Upper lobe of left lung (tissue), 4 donors: ENCODE measurements around the gene NCKIPSD.

Source experiments
- CTCF ChIP-seq, 6 experiments: fragments of 450-650 bp in 4 of 6; fragments of 200-600 bp in 2 of 6; sonication (generic) in 2 of 6; IDR thresholded peaks; one replicate each; pipeline ENCODE4 v1.5.1; 2016 to 2019; ENCODE audit warnings: antibody characterized with exemption in 6 of 6
- EP300 ChIP-seq, 4 donors: sonication (generic); formaldehyde crosslinking; IDR thresholded peaks; one replicate each; pipeline ENCODE4 v1.5.1; 2017; ENCODE audit warnings: antibody characterized with exemption in 4 of 4, control low read depth in 2 of 4
- POLR2A ChIP-seq, 4 donors: fragments of 450-650 bp; IDR thresholded peaks; one replicate each; pipeline ENCODE4 v1.5.1; 2016 to 2017; ENCODE audit warnings: antibody characterized with exemption in 4 of 4, mild to moderate bottlenecking in 2 of 4

DNA sequence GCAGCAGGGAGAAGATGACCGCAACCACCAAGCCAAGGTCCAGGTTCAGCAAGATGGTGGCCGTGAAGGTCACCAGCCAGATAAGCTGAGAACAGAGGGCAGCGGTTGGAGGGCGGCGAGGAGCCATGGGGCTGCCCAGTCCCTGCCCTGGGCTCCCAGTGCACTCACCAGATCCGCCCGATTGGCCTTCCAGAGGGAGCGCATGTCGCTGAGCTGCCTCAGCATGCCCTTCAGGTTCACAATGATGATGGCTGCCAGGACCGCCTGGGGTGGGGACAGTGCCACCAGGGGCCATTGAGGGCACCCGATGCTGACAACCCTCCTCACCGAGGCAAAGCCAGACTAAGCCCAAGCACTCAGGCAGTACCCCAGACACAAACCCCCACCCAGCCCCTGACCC, 55.8 kb downstream of the NCKIPSD start:
- no peak for TF ChIP-seq POLR2A (IDR thresholded peaks at IDR 0.05)
- TF ChIP-seq CTCF (IDR thresholded peaks at IDR 0.05) = no peak
- no peak for TF ChIP-seq EP300 (IDR thresholded peaks at IDR 0.05)
